Type B pancreatic cell (in vitro differentiated cells): ENCODE data around the gene CNTNAP2. TPM values are rescaled to one million over a fixed set of nuclear protein-coding genes. Genes with fewer than 3 reads are reported as not detected.
A peak's percentile ranks its signal among the peaks of the same experiment; 100 is the strongest.

Source experiments
- DNase-seq: peaks from one replicate; pipeline ENCODE4 v3.0.0; 2021; ENCODE audit warnings: mixed read lengths; ENCODE audit not compliant: unreplicated experiment; ENCODE audit errors: extremely low spot score
- H3K27ac Mint-ChIP-seq: 2 replicates; pipeline ENCODE4 v1.8.0; 2021; ENCODE audit warnings: mild to moderate bottlenecking, mixed read lengths
- H3K27me3 Mint-ChIP-seq: 2 replicates; pipeline ENCODE4 v1.8.0; 2021; ENCODE audit warnings: mixed read lengths
- H3K36me3 Mint-ChIP-seq: 2 replicates; pipeline ENCODE4 v1.8.0; 2021; ENCODE audit warnings: mixed read lengths
- H3K4me1 Mint-ChIP-seq: one replicate; pipeline ENCODE4 v1.8.0; 2021; ENCODE audit warnings: mixed read lengths; ENCODE audit not compliant: unreplicated experiment
- H3K4me3 Mint-ChIP-seq: 2 replicates; pipeline ENCODE4 v1.8.0; 2021; ENCODE audit warnings: mild to moderate bottlenecking, mixed read lengths
- H3K9me3 Mint-ChIP-seq: 2 replicates; pipeline ENCODE4 v1.8.0; 2021; ENCODE audit warnings: mixed read lengths
- CTCF ChIP-seq: fragments of 200-600 bp; sonication (generic); conservative IDR thresholded peaks from 2 replicates; pipeline ENCODE4 v1.5.0; 2021; ENCODE audit warnings: antibody characterized with exemption, mild to moderate bottlenecking
- long read RNA-seq: library from polyadenylated mRNA; unstranded; transcript quantifications from one replicate; pipeline ENCODE4 v2.0.0, GENCODE V29; 2020
- total RNA-seq: library from RNA; stranded (reverse); gene quantifications from 2 replicates; pipeline ENCODE4 v1.2.1, GENCODE V29; 2021; ENCODE audit warnings: low replicate concordance

The CNTNAP2 gene
- 3.9 and 26.8 TPM in 2 replicates for total RNA-seq
- long read RNA-seq, full-length matches to known transcripts, result 8 of 9 reads
- long read RNA-seq, partial matches to known transcripts, result 1 of 9 reads
- long read RNA-seq, other reads (novel, unspliced or antisense), result 0 of 9 reads

- Mint-ChIP-seq H3K4me3 (peak within 1 kb of the TSS; percentile 93), H3K27me3 (peaks cover 42% of the 10 kb centered on the region), H3K27ac (no peak within 1 kb of the TSS), H3K36me3 (no peaks in the 10 kb centered on the region), H3K4me1 (peaks cover 6% of the 10 kb centered on the region), H3K9me3 (no peaks in the 10 kb centered on the region)
- no peak for TF ChIP-seq CTCF
- peak; percentile 70 for DNase-seq
Measured at GRCh38 chr7:146116521-146117222, at the start of gene CNTNAP2. TSS of gene CNTNAP2 (plus strand) at chr7:146116801. CDS start at chr7:146116877, 76 bp downstream.

- H3K4me3 Mint-ChIP-seq, result no peak overlapping the region
- no peaks in the 10 kb centered on the region for H3K4me1 Mint-ChIP-seq
- no peaks in the 10 kb centered on the region for H3K9me3 Mint-ChIP-seq
- H3K27ac Mint-ChIP-seq, result no peak overlapping the region
- no peaks in the 10 kb centered on the region for H3K27me3 Mint-ChIP-seq
- no peak for DNase-seq
- no peaks in the 10 kb centered on the region for H3K36me3 Mint-ChIP-seq
- TF ChIP-seq CTCF, result no peak
Measured at GRCh38 chr7:146067880-146068279, 48.7 kb upstream of the CNTNAP2 start.

GRCh38 chr7:146074195-146074765 is 42.3 kb upstream of the CNTNAP2 start:
- Mint-ChIP-seq H3K36me3 (no peaks in the 10 kb centered on the region), H3K4me1 (no peaks in the 10 kb centered on the region), H3K9me3 (no peaks in the 10 kb centered on the region), H3K27ac (no peak overlapping the region), H3K4me3 (no peak overlapping the region), H3K27me3 (peaks cover 4% of the 10 kb centered on the region)
- no peak for TF ChIP-seq CTCF
- no peak for DNase-seq

GRCh38 chr7:146076344-146076743 is 40.3 kb upstream of the CNTNAP2 start:
- Mint-ChIP-seq H3K9me3 (no peaks in the 10 kb centered on the region), H3K27ac (no peak overlapping the region), H3K4me1 (no peaks in the 10 kb centered on the region)

GRCh38 chr7:146084086-146084485 is 32.5 kb upstream of the CNTNAP2 start:
- Mint-ChIP-seq H3K27ac (no peak overlapping the region), H3K4me1 (no peaks in the 10 kb centered on the region), H3K36me3 (no peaks in the 10 kb centered on the region), H3K9me3 (no peaks in the 10 kb centered on the region), H3K27me3 (no peaks in the 10 kb centered on the region), H3K4me3 (no peak overlapping the region)
- no peak for DNase-seq
- no peak for TF ChIP-seq CTCF

More at GRCh38 chr7:146076344-146076743, 40.3 kb upstream of the CNTNAP2 start:
- Mint-ChIP-seq H3K36me3 (no peaks in the 10 kb centered on the region), H3K27me3 (peaks cover 4% of the 10 kb centered on the region), H3K4me3 (no peak overlapping the region)
- TF ChIP-seq CTCF, result no peak
- no peak for DNase-seq
